SK-N-SH treated with all-trans-retinoic acid at 6 μM for 48 hours (cell line): Measurements from ENCODE around the gene ADORA2A.

Source experiments
- ATAC-seq: fragments of 200-7000 bp; cut with Tn5 transposase; 3 replicates; pipeline ENCODE4 v1.9.1; 2020; ENCODE audit warnings: mild to moderate bottlenecking, moderate library complexity
- BACH2 ChIP-seq: fragments of 250-450 bp; sonication (Bioruptor Pico); IDR thresholded peaks from 2 replicates; pipeline ENCODE4 v1.9.0; 2021; ENCODE audit warnings: mild to moderate bottlenecking, borderline replicate concordance
- CREB5 ChIP-seq: fragments of 250-450 bp; sonication (Bioruptor Pico); IDR thresholded peaks from 2 replicates; pipeline ENCODE4 v1.5.1; 2020; ENCODE audit warnings: low read depth, mild to moderate bottlenecking, moderate library complexity
- CSDC2 ChIP-seq: fragments of 250-450 bp; sonication (Bioruptor Pico); IDR thresholded peaks from 2 replicates; pipeline ENCODE4 v1.5.0; 2020; ENCODE audit warnings: mild to moderate bottlenecking, moderate library complexity
- CSRNP3 ChIP-seq: fragments of 250-450 bp; sonication (Bioruptor Pico); IDR thresholded peaks from 2 replicates; pipeline ENCODE4 v1.5.1; 2021; ENCODE audit warnings: mild to moderate bottlenecking, moderate library complexity
- ESRRG ChIP-seq: fragments of 250-450 bp; sonication (Bioruptor Pico); IDR thresholded peaks from 2 replicates; pipeline ENCODE4 v1.6.1; 2021; ENCODE audit warnings: mild to moderate bottlenecking
- GLIS3 ChIP-seq: fragments of 250-450 bp; sonication (Bioruptor Pico); IDR thresholded peaks from 2 replicates; pipeline ENCODE4 v1.5.0; 2020; ENCODE audit warnings: mild to moderate bottlenecking, moderate library complexity
- ISL1 ChIP-seq: fragments of 250-450 bp; sonication (Bioruptor Pico); IDR thresholded peaks from 2 replicates; pipeline ENCODE4 v2.1.2; 2022; ENCODE audit warnings: mild to moderate bottlenecking, moderate library complexity
- OSR1 ChIP-seq: fragments of 250-450 bp; sonication (Bioruptor Pico); IDR thresholded peaks from 2 replicates; pipeline ENCODE4 v1.8.0; 2022; ENCODE audit warnings: moderate library complexity, mild to moderate bottlenecking, inconsistent platforms
- PATZ1 ChIP-seq: fragments of 250-450 bp; sonication (Bioruptor Pico); IDR thresholded peaks from 2 replicates; pipeline ENCODE4 v1.8.0; 2020; ENCODE audit warnings: mild to moderate bottlenecking, moderate library complexity, borderline replicate concordance
- POU6F1 ChIP-seq: fragments of 250-450 bp; sonication (Bioruptor Pico); IDR thresholded peaks from 2 replicates; pipeline ENCODE4 v1.8.0; 2021; ENCODE audit warnings: low read depth, mild to moderate bottlenecking, moderate library complexity, borderline replicate concordance
- TCF4 ChIP-seq: fragments of 250-450 bp; sonication (Bioruptor Pico); IDR thresholded peaks from 2 replicates; pipeline ENCODE4 v1.8.0; 2021; ENCODE audit warnings: mild to moderate bottlenecking, moderate library complexity, borderline replicate concordance
- TOX ChIP-seq: fragments of 250-450 bp; sonication (Bioruptor Pico); IDR thresholded peaks from 2 replicates; pipeline ENCODE4 v1.8.0; 2021; ENCODE audit warnings: mild to moderate bottlenecking, moderate library complexity, borderline replicate concordance
- TSHZ2 ChIP-seq: fragments of 250-450 bp; sonication (Bioruptor Pico); IDR thresholded peaks from 2 replicates; pipeline ENCODE4 v1.5.0; 2020; ENCODE audit warnings: mild to moderate bottlenecking, moderate library complexity
- ZC3H10 ChIP-seq: fragments of 250-450 bp; sonication (Bioruptor Pico); IDR thresholded peaks from 2 replicates; pipeline ENCODE4 v1.5.1; 2021; ENCODE audit warnings: mild to moderate bottlenecking, moderate library complexity
- ZFP3 ChIP-seq: fragments of 250-450 bp; sonication (Bioruptor Pico); IDR thresholded peaks from 2 replicates; pipeline ENCODE4 v1.5.0; 2020; ENCODE audit warnings: mild to moderate bottlenecking, moderate library complexity
- ZFP30 ChIP-seq: fragments of 450-650 bp; formaldehyde crosslinking; IDR thresholded peaks from 2 replicates; pipeline ENCODE4 v1.5.0; 2022; ENCODE audit warnings: mild to moderate bottlenecking, moderate library complexity
- ZNF70 ChIP-seq: fragments of 450-650 bp; formaldehyde crosslinking; IDR thresholded peaks from 2 replicates; pipeline ENCODE4 v1.5.0; 2020; ENCODE audit warnings: mild to moderate bottlenecking, moderate library complexity

ADORA2A gene

GRCh38 chr22:24380905-24381230 lies 46.5 kb upstream of the ADORA2A start (continued):
- TF ChIP-seq GLIS3 (CRISPR knock-in tag) (no peak), OSR1 (no peak), CSDC2 (CRISPR knock-in tag) (no peak), ZFP3 (CRISPR knock-in tag) (no peak), CREB5 (no peak), ZNF70 (no peak), TCF4 (no peak), TOX (no peak), ZFP30 (CRISPR knock-in tag) (no peak), ZC3H10 (CRISPR knock-in tag) (no peak), BACH2 (CRISPR knock-in tag) (no peak)

GRCh38 chr22:24383061-24383460 lies 44.3 kb upstream of the ADORA2A start:
- no peak for ATAC-seq

GRCh38 chr22:24384131-24384530 lies 43.3 kb upstream of the ADORA2A start:
- no peak for ATAC-seq
- TF ChIP-seq CSDC2 (CRISPR knock-in tag) (no peak), CSRNP3 (no peak), ISL1 (CRISPR knock-in tag) (no peak), POU6F1 (CRISPR knock-in tag) (no peak), ESRRG (CRISPR knock-in tag) (no peak), BACH2 (CRISPR knock-in tag) (no peak), GLIS3 (CRISPR knock-in tag) (no peak), CREB5 (no peak)

More at GRCh38 chr22:24383061-24383460, 44.3 kb upstream of the ADORA2A start:
- TF ChIP-seq ISL1 (CRISPR knock-in tag) (no peak), CREB5 (no peak)

GRCh38 chr22:24386937-24387471 lies 40.4 kb upstream of the ADORA2A start:
- no peak for ATAC-seq
- TF ChIP-seq TCF4, result peak; percentile 29; the same call in 1 of the 2 replicates
- peak; percentile 63; the same call in 1 of the 2 replicates for TF ChIP-seq TSHZ2 (CRISPR knock-in tag)
- no peak for TF ChIP-seq PATZ1
- TF ChIP-seq, all 23 proteins: peak for 2
